H9 (cell line): ENCODE measurements around the gene UBR2. TPM values are rescaled to one million over a fixed set of nuclear protein-coding genes. Genes with fewer than 3 reads are reported as not detected.

ENCODE experiments used
- DNase-seq: peaks from one replicate; pipeline ENCODE4 v3.0.0-alpha.2; 2017
- H2AFZ ChIP-seq: one replicate; pipeline ENCODE4 v1.6.1; 2013; ENCODE audit warnings: mild to moderate bottlenecking, low read length, control low read depth, moderate library complexity
- H2AK5ac ChIP-seq: 2 replicates; pipeline ENCODE4 v1.6.1; 2013; ENCODE audit warnings: low read length, control low read depth, mixed read lengths; ENCODE audit not compliant: insufficient read length
- H2BK120ac ChIP-seq: one replicate; pipeline ENCODE4 v1.6.1; 2013; ENCODE audit warnings: low read depth, mild to moderate bottlenecking, low read length, control low read depth, inconsistent platforms; ENCODE audit not compliant: poor library complexity, severe bottlenecking
- H2BK12ac ChIP-seq: 2 replicates; pipeline ENCODE4 v1.6.1; 2013; ENCODE audit warnings: low read length, control low read depth, mixed read lengths, low read depth; ENCODE audit not compliant: insufficient read length
- H2BK15ac ChIP-seq: 2 replicates; pipeline ENCODE4 v1.6.1; 2013; ENCODE audit warnings: low read depth, low read length, control low read depth
- H2BK20ac ChIP-seq: one replicate; pipeline ENCODE4 v1.6.1; 2013; ENCODE audit warnings: low read depth, mild to moderate bottlenecking, low read length, control low read depth, inconsistent platforms; ENCODE audit not compliant: poor library complexity, severe bottlenecking
- H2BK5ac ChIP-seq: 2 replicates; pipeline ENCODE4 v1.6.1; 2013; ENCODE audit warnings: low read length, control low read depth, mixed read lengths; ENCODE audit not compliant: insufficient read length
- H3K14ac ChIP-seq: 2 replicates; pipeline ENCODE4 v1.6.1; 2013; ENCODE audit warnings: low read length, control low read depth; ENCODE audit not compliant: insufficient read depth
- H3K18ac ChIP-seq: 2 replicates; pipeline ENCODE4 v1.6.1; 2013; ENCODE audit warnings: low read depth, mild to moderate bottlenecking, mixed read lengths, low read length, control low read depth; ENCODE audit not compliant: insufficient read length
- H3K23ac ChIP-seq: 2 replicates; pipeline ENCODE4 v1.6.1; 2013; ENCODE audit warnings: low read length, control low read depth, mixed read lengths, low read depth; ENCODE audit not compliant: insufficient read length
- H3K23me2 ChIP-seq: 2 replicates; pipeline ENCODE4 v1.6.1; 2013; ENCODE audit warnings: low read depth, mild to moderate bottlenecking, mixed read lengths, low read length, control low read depth; ENCODE audit not compliant: insufficient read length, poor library complexity, severe bottlenecking
- H3K27ac ChIP-seq: 2 replicates; pipeline ENCODE4 v1.5.1; 2013; ENCODE audit warnings: low read length, control low read depth, mixed read lengths, low read depth; ENCODE audit not compliant: insufficient read length
- H3K27me3 ChIP-seq: 2 replicates; pipeline ENCODE4 v1.6.1; 2013; ENCODE audit warnings: low read length, control low read depth, inconsistent platforms; ENCODE audit not compliant: insufficient read depth
- H3K4ac ChIP-seq: 2 replicates; pipeline ENCODE4 v1.6.1; 2013; ENCODE audit warnings: low read depth, mild to moderate bottlenecking, control low read depth, inconsistent platforms, low read length, moderate library complexity
- H3K4me1 ChIP-seq: 2 replicates; pipeline ENCODE4 v1.6.1; 2013; ENCODE audit warnings: low read length, control low read depth, inconsistent platforms; ENCODE audit not compliant: insufficient read depth
- H3K4me2 ChIP-seq: 2 replicates; pipeline ENCODE4 v1.6.1; 2013; ENCODE audit warnings: low read length, control low read depth, mixed read lengths; ENCODE audit not compliant: insufficient read length, insufficient read depth
- H3K56ac ChIP-seq: 2 replicates; pipeline ENCODE4 v1.6.1; 2013; ENCODE audit warnings: low read depth, mild to moderate bottlenecking, mixed read lengths, low read length, control low read depth; ENCODE audit not compliant: insufficient read length
- H3K79me1 ChIP-seq: 2 replicates; pipeline ENCODE4 v1.6.1; 2013; ENCODE audit warnings: low read depth, mild to moderate bottlenecking, moderate library complexity, low read length, control low read depth, inconsistent platforms; ENCODE audit not compliant: insufficient read depth, poor library complexity, severe bottlenecking
- H3K79me2 ChIP-seq: 2 replicates; pipeline ENCODE4 v1.6.1; 2013; ENCODE audit warnings: low read length, control low read depth, inconsistent platforms; ENCODE audit not compliant: insufficient read depth
- H3K9ac ChIP-seq: 2 replicates; pipeline ENCODE4 v1.6.1; 2013; ENCODE audit warnings: low read length, control low read depth, mixed read lengths; ENCODE audit not compliant: insufficient read length; ENCODE audit errors: extremely low read depth
- H3K9me3 ChIP-seq: one replicate; pipeline ENCODE4 v1.6.1; 2013; ENCODE audit warnings: low read depth, low read length, inconsistent platforms; ENCODE audit not compliant: control insufficient read depth
- H3T11ph ChIP-seq: one replicate; pipeline ENCODE4 v1.6.1; 2013; ENCODE audit warnings: mild to moderate bottlenecking, low read length, control low read depth, inconsistent platforms
- H4K20me1 ChIP-seq: one replicate; pipeline ENCODE4 v1.6.1; 2013; ENCODE audit not compliant: control insufficient read depth, insufficient read length, insufficient read depth
- H4K5ac ChIP-seq: 2 replicates; pipeline ENCODE4 v1.6.1; 2013; ENCODE audit warnings: low read depth, mild to moderate bottlenecking, mixed read lengths, low read length, control low read depth; ENCODE audit not compliant: insufficient read length
- H4K8ac ChIP-seq: replicated peaks from 2 replicates; pipeline ENCODE4 v1.6.1; 2013; ENCODE audit warnings: low read length, control low read depth, mixed read lengths, low read depth; ENCODE audit not compliant: insufficient read length
- H4K91ac ChIP-seq: 2 replicates; pipeline ENCODE4 v1.6.1; 2013; ENCODE audit warnings: low read depth, mild to moderate bottlenecking, moderate library complexity, mixed read lengths, low read length, control low read depth; ENCODE audit not compliant: insufficient read length
- H3K27ac Mint-ChIP-seq, 3 experiments: 2 replicates in 2 of 3; 3 replicates in 1 of 3; pipeline ENCODE4 v1.8.0; 2020 to 2021; ENCODE audit warnings: mixed read lengths in 3 of 3, mild to moderate bottlenecking in 1 of 3, moderate library complexity in 1 of 3
- H3K27me3 Mint-ChIP-seq: 2 replicates; pipeline ENCODE4 v1.8.0; 2021; ENCODE audit warnings: low read depth, mild to moderate bottlenecking, moderate library complexity, mixed read lengths
- H3K36me3 Mint-ChIP-seq, 3 experiments: 2 replicates in 2 of 3; 3 replicates in 1 of 3; pipeline ENCODE4 v1.8.0; 2020 to 2021; ENCODE audit warnings: low read depth in 3 of 3, mixed read lengths in 3 of 3; ENCODE audit not compliant: insufficient read depth in 1 of 3
- H3K4me1 Mint-ChIP-seq, 2 experiments: 2 replicates each; pipeline ENCODE4 v1.8.0; 2020; ENCODE audit warnings: mixed read lengths in 2 of 2
- H3K4me3 Mint-ChIP-seq, 2 experiments: 2 replicates in 1 of 2; 3 replicates in 1 of 2; pipeline ENCODE4 v1.8.0; 2020 to 2021; ENCODE audit warnings: mild to moderate bottlenecking in 2 of 2, mixed read lengths in 2 of 2, moderate library complexity in 1 of 2
- H3K9me3 Mint-ChIP-seq, 2 experiments: 2 replicates in 1 of 2; 3 replicates in 1 of 2; pipeline ENCODE4 v1.8.0; 2020; ENCODE audit warnings: mild to moderate bottlenecking in 2 of 2, mixed read lengths in 2 of 2, moderate library complexity in 1 of 2
- WGBS: extraction: QIAGEN DNeasy Blood & Tissue Kit; methylation state at CpG from one replicate; pipeline ENCODE4 v1.1.7; 2013; ENCODE audit warnings: missing lambda C conversion rate, low lambda C conversion rate, mixed read lengths; ENCODE audit not compliant: insufficient read length; ENCODE audit errors: extremely low coverage; 5-methylcytosine and 5-hydroxymethylcytosine counted together
- total RNA-seq: library from RNA; stranded (reverse); gene quantifications from 2 replicates; pipeline ENCODE4 v1.2.1, GENCODE V29; 2021
- TF ChIP-seq, protein P1 (sequence below): fragments of 200-600 bp; sonication (generic); conservative IDR thresholded peaks from 3 replicates; pipeline ENCODE4 v1.8.0; 2021; ENCODE audit warnings: antibody characterized with exemption, mild to moderate bottlenecking

The UBR2 gene
- total RNA-seq, 1 experiment from 2014 or later, result 18.7 TPM

DNA sequence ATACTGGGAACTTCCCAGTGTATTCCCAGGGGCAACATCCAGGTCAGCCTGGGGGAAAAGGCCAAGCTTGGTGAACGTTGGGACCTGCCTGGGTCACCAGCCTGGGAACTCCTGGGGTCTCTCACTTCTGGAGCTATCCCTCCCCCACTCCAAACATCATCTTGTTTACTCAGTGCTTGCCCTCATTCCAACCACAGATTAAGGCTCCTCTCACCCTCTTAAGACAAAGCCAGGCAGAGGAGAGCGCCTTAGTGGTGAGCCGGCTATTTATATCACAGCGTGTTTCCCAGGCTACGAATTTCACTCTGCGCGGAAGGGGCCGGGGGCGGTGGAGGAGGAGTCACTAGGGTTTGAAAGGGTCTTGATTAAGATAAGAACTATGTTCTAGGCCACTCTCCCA lies 146.5 kb downstream of the UBR2 start:
- Histone ChIP-seq H2BK20ac (no peak overlapping the region), H3K18ac (no peak overlapping the region), H3K56ac (no peak overlapping the region), H3K9me3 (no peaks in the 10 kb centered on the region), H3K23me2 (no peaks in the 10 kb centered on the region), H3K4ac (no peak overlapping the region), H4K20me1 (no peaks in the 10 kb centered on the region), H3T11ph (no peak overlapping the region), H4K8ac (no peak overlapping the region), H3K4me1 (no peaks in the 10 kb centered on the region), H3K27ac (no peak overlapping the region), H4K91ac (no peak overlapping the region), H2BK15ac (no peak overlapping the region), H2AFZ (no peak overlapping the region), H3K9ac (no peak overlapping the region), H2BK5ac (no peak overlapping the region), H3K23ac (no peak overlapping the region), H3K27me3 (no peaks in the 10 kb centered on the region), H3K4me2 (no peak overlapping the region), H2AK5ac (no peak overlapping the region), H3K79me1 (no peaks in the 10 kb centered on the region), H3K14ac (no peak overlapping the region; the same call in 1 of the 2 replicates), H3K79me2 (no peaks in the 10 kb centered on the region), H2BK12ac (no peak overlapping the region), H4K5ac (no peak overlapping the region), H2BK120ac (no peak overlapping the region)
- TF ChIP-seq, protein P1, sequence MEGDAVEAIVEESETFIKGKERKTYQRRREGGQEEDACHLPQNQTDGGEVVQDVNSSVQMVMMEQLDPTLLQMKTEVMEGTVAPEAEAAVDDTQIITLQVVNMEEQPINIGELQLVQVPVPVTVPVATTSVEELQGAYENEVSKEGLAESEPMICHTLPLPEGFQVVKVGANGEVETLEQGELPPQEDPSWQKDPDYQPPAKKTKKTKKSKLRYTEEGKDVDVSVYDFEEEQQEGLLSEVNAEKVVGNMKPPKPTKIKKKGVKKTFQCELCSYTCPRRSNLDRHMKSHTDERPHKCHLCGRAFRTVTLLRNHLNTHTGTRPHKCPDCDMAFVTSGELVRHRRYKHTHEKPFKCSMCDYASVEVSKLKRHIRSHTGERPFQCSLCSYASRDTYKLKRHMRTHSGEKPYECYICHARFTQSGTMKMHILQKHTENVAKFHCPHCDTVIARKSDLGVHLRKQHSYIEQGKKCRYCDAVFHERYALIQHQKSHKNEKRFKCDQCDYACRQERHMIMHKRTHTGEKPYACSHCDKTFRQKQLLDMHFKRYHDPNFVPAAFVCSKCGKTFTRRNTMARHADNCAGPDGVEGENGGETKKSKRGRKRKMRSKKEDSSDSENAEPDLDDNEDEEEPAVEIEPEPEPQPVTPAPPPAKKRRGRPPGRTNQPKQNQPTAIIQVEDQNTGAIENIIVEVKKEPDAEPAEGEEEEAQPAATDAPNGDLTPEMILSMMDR, result no peak
- no peak for DNase-seq
- Mint-ChIP-seq H3K27me3 (peaks cover 7% of the 10 kb centered on the region; the same call in 1 of the 2 replicates), H3K4me3 (no peak overlapping the region), H3K36me3 (peaks cover 6 to 21% (median 11%) of the 10 kb centered on the region in 3 experiments), H3K27ac (peak overlapping the region; percentile 78 to 85 (median 83)), H3K9me3 (peaks cover 16 to 21% of the 10 kb centered on the region in 2 experiments), H3K4me1 (peaks cover 15 to 17% of the 10 kb centered on the region in 2 experiments)
- no CpG with 5 or more reads among the region's 9 CpGs for WGBS
